Muscle of leg (tissue), 11 donors: ENCODE measurements around the gene TDRD10. TPM values are rescaled to one million over a fixed set of nuclear protein-coding genes. Genes with fewer than 3 reads are reported as not detected.

Experiments used
- DNase-seq: peaks from one replicate; pipeline ENCODE4 v3.0.0; 2013
- H3K27ac ChIP-seq: one replicate; pipeline ENCODE4 v1.5.1; 2013; ENCODE audit warnings: mild to moderate bottlenecking, low read length, control low read depth
- H3K27me3 ChIP-seq: one replicate; pipeline ENCODE4 v1.6.1; 2013; ENCODE audit warnings: low read length; ENCODE audit not compliant: control insufficient read depth, insufficient read depth
- H3K36me3 ChIP-seq: one replicate; pipeline ENCODE4 v1.6.1; 2013; ENCODE audit warnings: low read length; ENCODE audit not compliant: control insufficient read depth, insufficient read depth
- H3K4me1 ChIP-seq: one replicate; pipeline ENCODE4 v1.6.1; 2013; ENCODE audit warnings: low read length; ENCODE audit not compliant: control insufficient read depth, insufficient read depth
- H3K4me3 ChIP-seq: one replicate; pipeline ENCODE4 v1.5.1; 2013; ENCODE audit warnings: low read length, control low read depth
- H3K9me3 ChIP-seq: replicated peaks from 2 replicates; pipeline ENCODE4 v1.6.1; 2013; ENCODE audit warnings: low read depth, low read length; ENCODE audit not compliant: control insufficient read depth
- WGBS: methylation state at CpG from one replicate; pipeline ENCODE4 v1.1.5; 2013; ENCODE audit warnings: missing lambda C conversion rate; ENCODE audit not compliant: insufficient coverage; 5-methylcytosine and 5-hydroxymethylcytosine counted together
- polyA plus RNA-seq, 8 donors: library from polyadenylated mRNA; unstranded; fragments of 120-200 nt; gene quantifications; one replicate each; pipeline versions ENCODE4 v1.2.1 to v1.2.3, GENCODE V29; 2013; ENCODE audit warnings: inconsistent platforms in 1 of 8, low replicate concordance in 1 of 8; ENCODE audit not compliant: insufficient read length in 8 of 8, insufficient read depth in 1 of 8
- total RNA-seq: library from RNA; stranded (reverse); fragments of 120-200 nt; gene quantifications from one replicate; pipeline ENCODE4 v1.2.4, GENCODE V29; 2013

The TDRD10 gene
- total and polyA plus RNA-seq, 9 donors = 0.98 to 3.7 (median 1.5) TPM

DNA sequence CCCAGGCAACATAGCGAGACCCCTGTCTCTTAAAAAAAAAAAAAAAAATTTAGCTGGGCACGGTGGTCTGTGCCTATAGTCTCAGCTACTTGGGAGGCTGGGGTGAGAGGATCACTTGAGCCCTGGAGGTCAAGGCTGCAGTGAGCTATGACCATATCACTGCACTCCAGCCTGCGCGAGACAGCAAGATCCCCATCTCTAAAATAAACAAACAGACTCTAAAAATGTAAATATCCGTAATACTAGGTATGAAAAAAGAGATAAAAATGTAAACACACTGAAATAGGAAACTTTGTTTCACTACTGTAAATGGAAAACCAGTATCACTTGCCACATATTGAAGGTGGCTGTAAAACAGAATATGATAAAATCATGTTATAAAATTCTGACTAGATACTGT lies 88.7 kb downstream of the TDRD10 start:
- no peak overlapping the region for H3K4me3 ChIP-seq
- no peak for DNase-seq
- H3K4me1 ChIP-seq = no peaks in the 10 kb centered on the region
- no peak overlapping the region for H3K27ac ChIP-seq
- peaks cover 91% of the 10 kb centered on the region for H3K36me3 ChIP-seq
- no peaks in the 10 kb centered on the region for H3K9me3 ChIP-seq
- no peaks in the 10 kb centered on the region for H3K27me3 ChIP-seq
- no CpG with 5 or more reads among the region's 5 CpGs for WGBS

DNA sequence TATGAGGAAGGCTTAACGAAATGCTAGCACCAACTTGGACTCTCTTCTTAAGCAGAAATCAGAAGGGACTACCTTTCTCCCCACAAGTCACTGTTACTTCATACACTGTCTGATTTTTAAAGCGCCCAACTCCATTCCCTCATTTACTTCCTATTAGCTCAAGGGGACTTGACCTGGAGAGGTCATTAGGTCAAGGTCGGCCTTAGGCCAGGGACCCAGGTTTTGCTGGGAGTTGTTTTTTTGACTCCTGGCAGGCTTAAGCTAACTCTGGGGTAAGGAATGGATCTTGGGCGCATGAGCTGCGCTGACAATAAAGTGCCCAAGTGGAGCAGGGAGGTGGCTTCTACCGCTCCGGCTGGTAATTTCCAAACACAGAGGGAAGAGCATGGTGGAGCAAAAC lies 89.2 kb downstream of the TDRD10 start:
- Histone ChIP-seq H3K27ac (no peak overlapping the region), H3K4me1 (no peaks in the 10 kb centered on the region), H3K9me3 (no peaks in the 10 kb centered on the region), H3K4me3 (no peak overlapping the region), H3K36me3 (peaks cover 90% of the 10 kb centered on the region), H3K27me3 (no peaks in the 10 kb centered on the region)
- no peak for DNase-seq
- 90% methylated on average over 3 of the region's 7 CpGs for WGBS

DNA sequence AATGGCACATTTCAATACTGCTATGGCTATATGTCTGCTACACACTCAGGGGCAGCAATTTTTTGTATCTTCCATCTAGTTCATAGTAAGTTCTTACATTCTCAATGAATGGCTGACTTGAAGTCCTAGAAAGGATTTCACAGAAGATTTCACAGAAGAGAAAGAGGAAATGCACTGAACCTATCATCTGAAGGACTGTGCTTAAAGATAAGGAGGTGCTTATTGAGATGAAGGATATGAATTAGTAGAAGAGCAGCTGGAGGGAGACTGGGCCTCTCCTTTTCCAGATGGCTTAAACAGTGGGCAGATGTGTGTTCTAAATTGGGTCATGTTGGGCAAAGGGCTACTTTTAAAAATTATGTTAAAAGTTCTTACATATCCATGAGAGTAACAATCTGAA lies 91.4 kb downstream of the TDRD10 start:
- no peak overlapping the region for H3K4me3 ChIP-seq
- no peaks in the 10 kb centered on the region for H3K27me3 ChIP-seq
- H3K9me3 ChIP-seq = no peaks in the 10 kb centered on the region
- H3K27ac ChIP-seq = no peak overlapping the region
- H3K4me1 ChIP-seq = no peaks in the 10 kb centered on the region
- H3K36me3 ChIP-seq = peaks cover 90% of the 10 kb centered on the region
- DNase-seq = no peak

GRCh38 chr1:154594811-154595210 lies 92.8 kb downstream of the TDRD10 start:
- no peaks in the 10 kb centered on the region for H3K27me3 ChIP-seq
- H3K4me1 ChIP-seq = no peaks in the 10 kb centered on the region
- 71% methylated on average over 1 of the region's 7 CpGs for WGBS
- no peak overlapping the region for H3K27ac ChIP-seq
- no peak overlapping the region for H3K4me3 ChIP-seq
- H3K9me3 ChIP-seq = no peaks in the 10 kb centered on the region
- peaks cover 90% of the 10 kb centered on the region for H3K36me3 ChIP-seq
- no peak for DNase-seq

DNA sequence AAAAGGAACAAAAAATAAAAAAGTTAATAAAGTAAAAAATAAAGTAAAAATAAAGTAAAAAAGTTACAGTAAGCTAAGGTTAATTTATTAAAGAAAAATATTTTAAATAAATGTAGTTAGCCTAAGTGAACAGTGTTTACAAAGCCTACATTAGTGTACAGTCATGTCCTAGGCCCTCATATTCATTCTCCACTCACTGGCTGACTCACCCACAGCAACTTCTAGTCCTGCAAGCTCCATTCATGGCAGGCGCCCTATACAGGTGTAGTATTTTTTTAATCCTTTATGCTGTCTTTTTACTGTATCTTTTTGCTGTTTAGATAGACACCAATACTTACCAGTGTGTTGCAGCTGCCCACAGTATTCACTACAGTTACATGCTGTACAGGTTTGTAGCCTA lies 93.6 kb downstream of the TDRD10 start:
- Histone ChIP-seq H3K36me3 (peaks cover 87% of the 10 kb centered on the region), H3K9me3 (no peaks in the 10 kb centered on the region), H3K27ac (no peak overlapping the region), H3K27me3 (no peaks in the 10 kb centered on the region), H3K4me1 (no peaks in the 10 kb centered on the region), H3K4me3 (no peak overlapping the region)
- no peak for DNase-seq
- no CpG with 5 or more reads among the region's 1 CpG for WGBS

Other genes with a start within 250 kb of the TDRD10 start
- gene HAX1, start 229.6 kb upstream of the TDRD10 start, total RNA-seq = 88.2 TPM
- 10 to 100 TPM; 57.1 to 79.1 (median 68.0) TPM for gene HAX1, start 229.6 kb upstream of the TDRD10 start, polyA plus RNA-seq
- 0.04 TPM for gene AQP10, start 181.1 kb upstream of the TDRD10 start, total RNA-seq
- 1 to 10 TPM in 1 of 8 donors, under 1 TPM in 2, not detected in 5; 0.09 to 2.2 (median 0.17) TPM for gene AQP10, start 181.1 kb upstream of the TDRD10 start, polyA plus RNA-seq
- 33.8 TPM for gene ATP8B2, start 176.7 kb upstream of the TDRD10 start, total RNA-seq
- gene ATP8B2, start 176.7 kb upstream of the TDRD10 start, polyA plus RNA-seq = 10 to 100 TPM; 16.4 to 33.4 (median 24.2) TPM
- 5.6 TPM for gene IL6R, start 96.9 kb upstream of the TDRD10 start, total RNA-seq
- gene IL6R, start 96.9 kb upstream of the TDRD10 start, polyA plus RNA-seq = 1 to 10 TPM; 2.7 to 7.6 (median 5.1) TPM
- gene SHE, start 193 bp downstream of the TDRD10 start, total RNA-seq = 8.2 TPM
- gene SHE, start 193 bp downstream of the TDRD10 start, polyA plus RNA-seq = 10 to 100 TPM in 1 of 8 donors, 1 to 10 TPM in 7; 7.3 to 10.4 (median 8.5) TPM
- gene UBE2Q1, start 56.4 kb downstream of the TDRD10 start, total RNA-seq = 21.8 TPM
- gene UBE2Q1, start 56.4 kb downstream of the TDRD10 start, polyA plus RNA-seq = 10 to 100 TPM; 46.5 to 73.4 (median 68.2) TPM
- 0.09 TPM for gene CHRNB2, start 65.6 kb downstream of the TDRD10 start, total RNA-seq
- 1 to 10 TPM in 1 of 8 donors, under 1 TPM in 7; 0.06 to 1.1 (median 0.22) TPM for gene CHRNB2, start 65.6 kb downstream of the TDRD10 start, polyA plus RNA-seq
- 38.6 TPM for gene ADAR, start 106.0 kb downstream of the TDRD10 start, total RNA-seq
- gene ADAR, start 106.0 kb downstream of the TDRD10 start, polyA plus RNA-seq = 10 to 100 TPM; 42.1 to 71.9 (median 53.2) TPM